HL-60 (cell line): ENCODE results near the gene ARFGEF3.
A peak's percentile ranks its signal among the peaks of the same experiment; 100 is the strongest.

Source experiments
- CTCF ChIP-seq: IDR thresholded peaks from one replicate; pipeline ENCODE4 v1.5.1; 2011; ENCODE audit warnings: low read length, control low read depth, inconsistent platforms; ENCODE audit not compliant: insufficient read depth
- GABPA ChIP-seq: IDR thresholded peaks from 2 replicates; pipeline ENCODE4 v1.6.1; 2012; ENCODE audit warnings: low read depth
- POLR2AphosphoS5 ChIP-seq: IDR thresholded peaks from 2 replicates; pipeline ENCODE4 v1.6.1; 2012; ENCODE audit warnings: low read depth
- REST ChIP-seq: IDR thresholded peaks from 2 replicates; pipeline ENCODE4 v1.6.1; 2012; ENCODE audit warnings: low read depth; ENCODE audit not compliant: insufficient replicate concordance
- SPI1 ChIP-seq: IDR thresholded peaks from 2 replicates; pipeline ENCODE4 v1.6.1; 2012; ENCODE audit warnings: low read depth, mild to moderate bottlenecking, borderline replicate concordance

- TF ChIP-seq CTCF: no peak
- no peak for TF ChIP-seq POLR2AphosphoS5
- TF ChIP-seq GABPA: no peak
- no peak for TF ChIP-seq REST
- peak; percentile 3; the same call in 1 of the 2 replicates for TF ChIP-seq SPI1
Observed at GRCh38 chr6:138328210-138328609, 166.5 kb downstream of the ARFGEF3 start.
